Inflammatory macrophage treated with lipopolysaccharide for 1 hour (primary cell): Measurements from ENCODE around the gene TGFB1I1.
"Not testable (repeated sequence)": the region's sequence is repeated elsewhere in the genome, so short reads cannot be mapped to it uniquely, and the experiment has no call there.

Source experiments
- DNase-seq, 2 donors: peaks; one replicate each; pipeline ENCODE4 v3.0.0-alpha.2; 2020 to 2022

Gene TGFB1I1

GRCh38 chr16:31471875-31472708 lies at the start of gene TGFB1I1:
Gene TGFB1I1 (plus strand): TSS chr16:31472152. CDS start chr16:31472189, 37 bp downstream.
- DNase-seq = no peak

- DNase-seq = no peak
Observed at GRCh38 chr16:31423241-31423640, 48.7 kb upstream of the TGFB1I1 start.

GRCh38 chr16:31423801-31424200 lies 48.2 kb upstream of the TGFB1I1 start:
- DNase-seq = no peak

GRCh38 chr16:31427441-31428278 lies 44.3 kb upstream of the TGFB1I1 start:
- DNase-seq = peak; percentile 38 to 48

GRCh38 chr16:31428279-31428597 lies 43.7 kb upstream of the TGFB1I1 start, which contains the start of gene COX6A2:
Gene COX6A2 (minus strand): TSS chr16:31428360. CDS start chr16:31428325, 35 bp downstream.
- no peak for DNase-seq

- DNase-seq = no peak
Observed at GRCh38 chr16:31428638-31429247, 43.2 kb upstream of the TGFB1I1 start.

GRCh38 chr16:31429314-31429713 lies 42.6 kb upstream of the TGFB1I1 start:
- no peak for DNase-seq

- DNase-seq = no peak
Observed at GRCh38 chr16:31429796-31430195, 42.2 kb upstream of the TGFB1I1 start.

- no peak for DNase-seq
Observed at GRCh38 chr16:31430380-31431052, 41.4 kb upstream of the TGFB1I1 start.

- no peak for DNase-seq
Observed at GRCh38 chr16:31435341-31436220, 36.4 kb upstream of the TGFB1I1 start.

GRCh38 chr16:31436221-31437045 lies 35.5 kb upstream of the TGFB1I1 start:
- DNase-seq = no peak

GRCh38 chr16:31438414-31438813 lies 33.5 kb upstream of the TGFB1I1 start:
- no peak for DNase-seq

- not testable (repeated sequence) for DNase-seq
Observed at GRCh38 chr16:31439023-31439422, 32.9 kb upstream of the TGFB1I1 start.

- no peak for DNase-seq
Observed at GRCh38 chr16:31439519-31439918, 32.4 kb upstream of the TGFB1I1 start.

- no peak for DNase-seq
Observed at GRCh38 chr16:31440516-31441184, 31.3 kb upstream of the TGFB1I1 start.

- no peak for DNase-seq
Observed at GRCh38 chr16:31441956-31442355, 30.0 kb upstream of the TGFB1I1 start.

- not testable (repeated sequence) for DNase-seq
Observed at GRCh38 chr16:31445931-31446330, 26.0 kb upstream of the TGFB1I1 start.

GRCh38 chr16:31451201-31451600 lies 20.8 kb upstream of the TGFB1I1 start:
- DNase-seq = no peak

GRCh38 chr16:31451681-31452351 lies 20.1 kb upstream of the TGFB1I1 start:
- peak; percentile 35 to 38 for DNase-seq

- no peak for DNase-seq
Observed at GRCh38 chr16:31452631-31453106, 19.3 kb upstream of the TGFB1I1 start.
